HG03108 (cell line): Measurements from ENCODE around the gene PLA2G4F.

Experiments used
- ATAC-seq: cut with Tn5 transposase; IDR thresholded peaks from one replicate; pipeline ENCODE4 v1.9.1; 2021; ENCODE audit warnings: moderate library complexity; ENCODE audit not compliant: unreplicated experiment

PLA2G4F gene

DNA sequence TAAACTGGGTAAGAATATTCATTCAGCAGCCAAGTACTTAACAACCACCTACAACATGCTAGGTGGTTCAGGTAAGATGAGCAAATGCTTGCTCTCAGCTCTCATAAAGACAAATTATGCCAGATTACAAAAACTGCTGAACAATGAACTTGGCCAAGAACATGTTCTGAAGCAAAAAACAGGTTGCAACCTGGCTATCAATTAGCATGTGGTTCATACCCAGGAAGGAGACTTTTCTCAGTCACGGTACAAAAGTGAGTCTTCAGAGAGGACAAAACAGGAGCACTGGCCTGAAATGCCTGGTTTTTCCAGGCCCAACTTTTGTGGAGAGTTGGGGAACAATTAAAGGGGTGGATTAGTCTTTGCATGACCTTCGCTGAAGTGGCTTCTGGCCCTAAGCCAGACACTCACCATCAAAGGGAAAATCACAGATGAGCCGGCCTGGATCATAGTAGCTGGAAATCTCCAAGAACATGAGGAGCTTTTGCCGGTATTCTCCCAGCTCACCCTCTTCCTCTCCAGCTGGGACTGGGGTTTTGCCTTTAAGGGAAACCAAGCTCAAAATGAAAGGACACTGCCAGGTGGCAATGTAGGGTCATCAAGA is 7.6 kb upstream of the PLA2G4F start:
- no peak for ATAC-seq

DNA sequence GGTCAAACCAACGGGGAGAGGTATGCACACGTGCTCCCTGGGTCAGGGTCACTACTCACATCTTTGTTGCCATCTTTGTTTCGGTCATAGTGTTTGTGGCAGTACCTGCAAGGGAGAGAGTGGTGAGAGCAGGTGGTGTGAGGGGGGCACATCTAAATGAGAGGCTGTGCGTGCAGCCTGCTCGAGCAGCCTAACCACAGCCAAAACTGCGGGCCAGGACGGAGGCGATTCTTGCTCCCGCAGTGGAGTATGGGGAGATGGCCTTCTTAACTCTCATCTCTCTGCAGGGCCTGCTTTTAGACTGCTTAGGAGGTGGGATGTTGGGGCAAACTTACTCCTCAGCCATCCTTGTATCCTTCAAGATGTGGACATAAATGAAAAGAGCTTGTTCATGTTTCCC is 6.9 kb upstream of the PLA2G4F start:
- no peak for ATAC-seq

DNA sequence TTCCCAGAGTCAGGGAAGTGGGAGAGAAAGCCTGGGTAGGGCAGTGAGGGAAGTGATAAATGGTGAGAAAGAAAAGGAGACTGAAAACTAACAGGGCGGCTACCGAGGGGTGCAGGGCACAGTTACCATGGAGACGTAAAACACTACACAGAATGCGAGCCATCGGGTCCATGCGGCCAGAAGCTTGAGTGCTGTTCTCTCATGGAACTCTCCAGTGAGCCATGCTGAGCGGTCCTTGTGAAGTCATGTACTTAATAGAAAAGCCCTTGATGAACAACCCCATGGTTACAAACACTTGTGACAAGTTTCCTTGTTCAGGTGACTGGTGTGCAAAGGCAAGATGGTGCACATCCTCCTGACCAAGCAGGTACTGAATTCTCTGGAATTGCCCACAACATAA is 3.7 kb upstream of the PLA2G4F start:
- ATAC-seq: no peak

DNA sequence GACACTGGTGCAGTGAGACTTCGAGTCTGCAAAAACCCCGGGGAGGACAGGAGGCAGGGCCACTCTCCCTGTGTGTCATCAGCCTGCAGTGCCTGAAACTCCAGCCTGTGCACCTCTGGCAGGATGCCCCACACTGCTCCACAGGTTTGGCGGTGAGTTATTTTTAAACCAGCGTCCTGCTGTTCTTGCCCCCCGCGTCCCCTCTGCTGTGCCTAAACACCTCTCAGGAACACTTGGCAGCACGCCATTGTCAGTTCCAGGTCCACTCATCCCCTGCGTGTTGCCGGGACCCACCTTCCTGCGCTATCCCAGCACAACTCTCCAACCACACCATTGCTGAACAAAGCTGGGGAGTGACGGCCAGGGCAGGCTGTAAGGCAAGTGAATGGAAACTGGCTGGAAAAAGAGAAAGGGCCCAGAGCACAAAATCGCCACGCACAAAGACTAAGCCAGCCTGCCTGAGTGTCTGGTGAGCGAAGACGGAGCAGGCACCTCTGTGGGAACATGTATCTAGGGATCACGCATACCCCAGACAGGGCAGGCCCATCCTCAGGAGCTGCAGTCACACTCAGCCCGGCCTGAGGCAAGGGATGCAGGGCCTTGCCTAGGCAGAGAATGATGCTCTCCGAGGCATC is 3.1 kb upstream of the PLA2G4F start:
- no peak for ATAC-seq

DNA sequence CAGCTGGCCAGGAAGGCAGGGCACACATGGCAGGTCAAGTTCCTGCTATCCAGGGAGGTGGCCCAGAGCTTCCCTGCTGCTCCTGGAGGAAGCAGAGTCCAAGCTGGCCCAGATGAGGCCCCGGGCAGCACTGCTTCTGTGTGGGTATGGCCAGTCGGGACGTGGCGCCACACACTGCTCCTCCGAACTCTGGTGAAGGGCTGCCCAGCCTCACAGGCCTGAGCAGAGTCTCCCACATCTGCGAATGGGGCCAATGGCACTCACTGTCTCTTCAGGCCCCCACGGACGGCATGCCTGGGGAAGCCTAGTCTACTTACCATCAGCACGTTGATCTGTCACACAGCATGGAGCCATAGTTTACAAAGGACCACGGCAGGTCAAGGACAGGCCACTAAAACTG is 2.5 kb upstream of the PLA2G4F start:
- no peak for ATAC-seq

DNA sequence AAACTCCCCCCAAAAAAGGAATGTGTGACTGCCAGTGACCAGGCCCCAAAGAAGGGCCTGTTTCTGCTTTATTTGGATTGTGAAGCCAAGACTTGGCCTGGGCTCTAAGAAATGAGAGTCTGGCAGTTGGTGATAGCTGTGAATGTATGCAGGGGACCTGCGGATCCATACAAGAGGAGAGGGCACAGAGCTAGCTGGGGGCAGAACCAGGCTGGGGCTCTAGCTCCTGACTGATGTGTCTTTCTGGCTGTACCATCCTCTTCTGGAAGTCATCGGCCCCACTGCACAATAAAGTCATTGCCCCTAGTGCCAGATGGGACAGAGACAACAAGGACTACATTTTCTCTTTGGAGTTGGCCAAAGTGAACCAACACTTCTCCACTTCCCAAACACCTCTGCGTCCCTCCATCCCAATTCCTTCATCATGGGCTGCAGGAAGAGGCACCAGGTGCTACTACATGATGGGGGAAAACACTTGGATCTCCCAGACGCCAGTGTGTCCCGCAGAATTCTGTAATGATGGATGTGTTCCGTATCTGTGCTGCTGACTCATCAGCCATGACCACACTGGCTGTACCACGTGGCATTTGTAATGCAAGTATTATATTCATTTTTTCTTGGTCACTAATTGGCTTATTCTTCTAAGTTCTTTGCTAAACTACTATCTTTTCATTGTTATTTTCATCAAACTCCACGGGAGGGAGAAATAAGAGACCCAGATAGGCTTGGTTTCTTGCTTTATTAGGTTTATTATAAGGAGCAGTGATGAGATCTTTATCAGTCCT is 1.7 kb upstream of the PLA2G4F start:
- no peak for ATAC-seq

DNA sequence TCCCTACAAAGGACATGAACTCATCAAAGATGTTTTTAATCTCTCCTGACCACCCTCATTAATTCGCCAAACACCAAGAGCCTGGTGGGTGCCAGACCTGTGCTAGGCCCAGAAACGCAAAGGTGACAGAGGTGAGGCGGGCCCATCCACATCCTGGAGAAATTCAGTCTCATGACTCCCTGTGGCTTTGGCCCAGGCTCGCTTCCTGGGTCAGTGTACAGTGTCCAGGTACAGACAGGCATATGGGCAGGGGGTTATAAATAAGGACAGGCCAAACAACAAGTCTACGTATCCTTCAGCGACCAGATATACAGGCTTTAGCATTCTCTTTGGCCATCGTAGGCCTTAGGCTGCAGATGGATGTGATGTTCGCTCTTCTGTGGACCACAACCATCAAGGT is 945 bp upstream of the PLA2G4F start:
- no peak for ATAC-seq

DNA sequence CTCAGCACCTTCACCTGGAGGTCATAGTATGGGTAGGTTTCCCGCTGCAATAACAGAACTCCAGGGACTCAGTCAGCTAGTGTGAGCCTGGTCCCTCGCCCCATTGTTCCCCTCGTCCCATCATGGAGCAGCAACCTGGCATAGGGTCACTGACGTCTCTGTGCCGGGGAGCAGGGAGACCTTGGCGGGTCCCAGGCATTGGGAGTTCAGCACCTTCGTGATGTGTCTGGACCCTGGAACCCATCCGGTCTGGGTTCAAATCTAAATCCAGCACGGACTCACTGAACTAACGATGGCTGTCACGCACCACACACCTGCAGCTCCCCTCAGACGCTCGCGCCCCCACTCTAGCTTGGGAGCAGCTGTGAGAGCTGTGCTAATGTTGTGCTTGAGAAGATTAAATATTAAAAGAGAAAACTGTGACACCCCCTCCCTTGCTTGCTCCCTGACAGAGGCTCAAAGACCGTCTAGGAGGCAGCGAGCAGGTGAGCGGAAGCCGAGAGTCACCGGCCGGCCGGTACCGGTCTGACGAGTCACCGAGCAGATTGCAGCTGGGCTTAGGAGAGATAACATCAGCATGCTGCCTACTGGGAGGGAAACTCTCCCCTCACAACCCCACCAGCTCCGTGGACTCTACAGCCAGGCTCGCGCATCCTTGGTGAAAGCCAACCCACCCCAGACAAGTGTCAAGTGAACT is 742 bp downstream of the PLA2G4F start:
- ATAC-seq: no peak

DNA sequence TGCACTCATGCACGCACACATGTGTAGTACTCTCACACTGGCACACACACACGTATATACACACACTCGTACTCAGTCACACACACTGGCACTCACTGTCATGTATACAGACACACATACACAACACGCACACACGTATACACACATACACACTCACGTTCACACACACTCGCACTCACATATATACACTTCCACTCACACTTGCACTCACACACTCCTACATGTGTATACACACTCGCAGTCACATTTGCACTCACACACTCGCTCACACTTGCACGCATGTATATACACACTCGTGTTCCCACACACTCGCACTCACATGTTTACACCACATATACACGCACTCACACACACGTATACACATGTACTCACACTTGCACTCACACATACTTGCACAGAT is 1.5 kb downstream of the PLA2G4F start:
- no peak for ATAC-seq

DNA sequence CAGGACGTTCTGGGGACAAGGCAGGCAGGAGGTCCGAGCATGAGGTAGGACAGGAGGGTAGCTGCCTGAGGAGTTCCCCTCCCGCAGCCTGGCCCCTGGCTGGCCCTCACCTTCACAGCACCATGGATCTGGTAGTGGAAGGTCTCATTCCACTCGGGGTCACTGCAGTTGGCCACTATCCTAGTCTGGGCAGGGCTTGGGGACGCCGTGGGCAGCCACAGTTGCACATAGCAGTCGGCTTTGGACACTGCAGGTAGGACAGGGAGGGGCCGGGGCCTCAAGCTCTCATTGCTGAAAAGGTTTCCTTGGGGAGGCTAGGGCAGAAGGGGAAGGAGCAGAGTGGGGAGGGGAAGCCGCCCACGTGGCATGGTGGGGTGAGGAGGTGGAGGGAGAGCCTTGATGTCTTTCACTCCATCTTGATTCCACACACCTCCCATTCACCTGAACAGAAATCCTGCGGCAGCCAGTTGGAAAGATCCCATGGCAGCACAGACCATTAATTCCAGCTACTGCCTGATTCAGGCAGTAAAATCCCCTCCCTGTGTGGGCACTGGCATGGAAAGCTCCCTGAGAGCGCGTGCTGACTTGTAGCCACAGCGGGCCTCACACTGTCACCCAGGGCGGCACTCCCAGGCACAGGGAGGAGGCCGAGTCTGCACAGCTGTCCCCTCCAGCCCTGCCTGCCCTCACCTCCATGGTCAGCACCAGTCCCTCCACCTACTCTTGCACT is 2.1 kb downstream of the PLA2G4F start:
- no peak for ATAC-seq

DNA sequence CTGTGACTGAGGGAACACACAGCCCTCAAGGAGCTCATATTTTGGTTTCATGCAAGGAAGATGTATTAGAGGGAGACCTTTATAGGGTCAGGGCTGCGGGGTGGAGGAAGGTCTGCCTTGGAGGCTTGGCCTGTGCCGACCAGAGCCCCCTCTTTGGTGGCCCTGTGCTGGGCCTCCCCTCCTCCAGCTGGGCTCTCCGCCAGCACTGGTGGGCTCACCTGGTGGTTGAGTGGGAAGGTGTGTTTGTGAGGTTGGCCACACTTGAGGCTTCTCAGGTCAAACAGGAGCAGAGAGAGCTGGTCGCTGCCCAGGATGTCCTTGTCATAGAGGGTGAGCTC is 2.6 kb downstream of the PLA2G4F start:
- ATAC-seq: no peak

DNA sequence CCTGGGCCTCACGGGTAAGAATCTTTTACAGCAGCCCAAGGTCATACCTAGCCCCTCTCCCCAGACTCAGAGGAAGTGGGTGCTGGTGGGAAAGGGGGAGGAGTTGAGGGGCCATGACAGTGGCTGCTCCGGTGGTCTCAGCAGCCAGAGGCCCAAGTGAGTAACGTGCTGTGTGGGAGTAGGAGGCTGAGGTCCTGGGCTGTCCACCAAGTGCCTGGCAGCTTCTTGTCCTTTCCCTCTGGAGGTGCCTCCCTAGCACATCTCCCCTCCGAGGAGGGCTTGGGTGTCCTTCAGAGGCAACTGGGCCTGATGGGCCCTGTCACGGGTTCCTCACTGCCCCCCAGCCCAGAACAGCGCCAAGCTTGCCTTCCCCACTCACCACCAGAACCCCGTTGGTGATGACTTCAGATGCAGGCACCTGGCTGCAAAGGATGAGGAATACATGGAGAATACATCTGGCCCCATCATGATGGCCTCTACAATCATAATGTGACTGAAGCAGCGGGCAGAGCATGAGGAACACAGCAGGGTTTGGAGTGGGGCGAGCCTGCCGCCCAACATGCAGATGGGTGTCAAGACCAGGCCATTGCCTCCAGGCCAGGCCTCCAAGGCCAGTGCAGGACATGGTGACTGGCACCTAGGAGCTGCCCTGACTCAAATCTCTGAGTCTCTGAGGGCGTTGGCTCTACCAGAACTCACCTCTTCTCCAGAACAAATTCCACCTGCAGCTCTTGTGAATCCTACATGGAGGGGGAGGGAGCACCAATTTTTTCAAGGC is 3.3 kb downstream of the PLA2G4F start:
- no peak for ATAC-seq

DNA sequence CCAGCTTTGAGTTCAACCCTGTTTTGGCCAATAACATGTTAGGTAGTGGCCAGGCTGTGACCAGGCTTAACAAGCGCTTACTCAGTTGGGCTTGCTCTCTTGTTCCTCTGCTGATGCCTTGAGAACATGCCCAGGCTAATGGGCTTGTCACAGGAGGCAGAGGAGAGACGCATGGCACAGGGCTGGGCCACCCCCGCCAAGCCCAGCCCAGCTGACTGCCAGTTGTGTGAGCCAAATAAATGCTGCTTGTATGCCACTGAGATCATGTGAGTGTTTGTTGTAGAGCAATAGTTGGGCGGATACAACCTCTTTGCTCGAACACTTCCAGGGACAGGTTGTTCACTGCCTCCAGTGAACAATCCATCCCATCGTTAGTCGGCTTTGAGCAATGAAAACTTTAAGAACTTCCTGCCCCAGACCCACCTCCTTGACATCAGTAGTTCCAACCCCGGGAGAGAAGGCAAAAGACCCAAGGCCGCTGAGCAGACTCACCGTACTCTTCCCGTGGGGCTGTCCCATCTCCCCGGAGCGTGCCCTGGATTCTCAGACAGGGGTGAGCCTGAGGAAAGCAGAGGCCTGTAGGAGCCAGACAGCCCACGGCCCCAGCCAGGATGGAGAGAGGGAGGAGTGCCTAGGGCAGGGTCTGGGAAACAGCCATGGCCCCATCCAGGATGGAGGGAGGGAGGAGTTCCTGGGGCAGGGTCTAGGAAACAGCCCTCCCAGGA is 4.1 kb downstream of the PLA2G4F start:
- no peak for ATAC-seq

DNA sequence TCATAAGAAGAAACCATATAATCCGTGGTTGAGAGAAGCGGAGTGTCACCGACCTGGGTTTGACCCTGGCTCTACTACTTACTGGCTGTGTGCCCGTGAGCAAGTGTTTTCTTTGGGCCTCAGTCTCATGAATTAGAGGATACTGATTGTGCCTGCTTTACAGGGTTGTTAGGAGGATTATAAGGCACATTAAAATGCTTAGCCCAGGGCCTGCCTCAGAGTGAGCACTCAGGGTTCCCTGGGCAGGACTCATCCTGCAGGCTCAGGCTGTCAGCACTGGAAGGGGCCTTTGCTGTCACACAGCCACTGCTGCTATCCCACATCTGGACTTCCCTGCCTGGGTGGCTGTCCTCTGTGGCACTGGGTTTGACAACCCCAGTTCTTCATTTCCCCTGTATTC is 4.7 kb downstream of the PLA2G4F start:
- ATAC-seq: no peak

DNA sequence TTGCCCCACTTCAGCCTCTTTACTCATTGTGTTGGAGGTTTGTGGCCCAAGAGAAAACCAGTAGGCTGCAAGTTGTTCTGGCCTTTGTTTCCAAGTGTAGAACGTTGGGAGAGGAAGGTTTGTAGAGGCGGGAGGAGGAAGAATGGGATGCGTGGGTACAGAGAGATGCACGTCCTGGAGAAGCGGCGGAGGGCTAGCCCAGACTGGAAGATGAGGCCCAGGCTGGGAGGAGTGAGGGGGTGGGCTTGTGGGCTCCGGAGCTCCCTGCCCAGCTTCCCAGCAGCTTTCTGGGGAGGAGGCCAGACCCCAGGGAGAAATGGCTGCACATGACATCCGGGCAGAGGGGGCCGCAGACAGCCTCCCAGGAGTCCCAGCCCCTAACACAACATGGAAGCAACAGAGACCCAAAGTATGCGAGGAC is 5.3 kb downstream of the PLA2G4F start:
- no peak for ATAC-seq

DNA sequence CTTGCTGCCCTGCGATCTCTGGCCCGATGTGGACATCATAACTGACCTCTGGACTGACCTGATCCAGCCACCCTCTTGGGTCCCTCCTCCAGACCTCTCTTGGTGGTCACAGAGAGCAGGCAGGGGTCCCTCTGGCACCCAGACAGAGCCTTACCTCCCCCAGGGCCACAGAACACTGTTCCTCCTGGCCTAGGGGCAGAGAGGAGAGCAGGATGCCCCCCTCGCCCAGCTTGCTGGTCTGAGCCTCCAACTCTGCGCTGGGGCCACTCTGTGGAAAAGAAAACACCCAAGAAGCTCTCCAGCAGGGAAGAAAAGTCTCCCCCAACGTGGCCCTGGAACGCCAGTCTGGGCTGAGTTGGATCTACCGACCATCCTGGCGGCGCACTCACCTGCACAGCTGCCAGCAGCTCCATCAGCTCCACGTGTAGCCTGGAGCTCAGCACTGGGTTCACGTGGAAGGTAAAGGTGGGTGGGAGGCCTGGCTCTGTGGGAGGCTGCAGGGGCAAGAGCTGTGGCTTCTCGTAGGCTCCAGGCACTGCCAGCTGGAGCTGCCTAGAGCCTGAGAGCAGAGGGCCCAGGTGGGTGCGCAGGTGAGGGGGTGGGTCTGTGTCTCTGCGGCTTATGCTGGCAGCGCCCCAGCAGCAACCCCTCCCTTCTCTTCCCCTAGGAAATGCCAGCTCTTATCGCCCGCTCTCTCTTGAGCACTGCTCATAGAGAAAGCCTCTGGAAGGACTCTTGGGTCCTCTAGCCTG is 6.0 kb downstream of the PLA2G4F start:
- no peak for ATAC-seq

DNA sequence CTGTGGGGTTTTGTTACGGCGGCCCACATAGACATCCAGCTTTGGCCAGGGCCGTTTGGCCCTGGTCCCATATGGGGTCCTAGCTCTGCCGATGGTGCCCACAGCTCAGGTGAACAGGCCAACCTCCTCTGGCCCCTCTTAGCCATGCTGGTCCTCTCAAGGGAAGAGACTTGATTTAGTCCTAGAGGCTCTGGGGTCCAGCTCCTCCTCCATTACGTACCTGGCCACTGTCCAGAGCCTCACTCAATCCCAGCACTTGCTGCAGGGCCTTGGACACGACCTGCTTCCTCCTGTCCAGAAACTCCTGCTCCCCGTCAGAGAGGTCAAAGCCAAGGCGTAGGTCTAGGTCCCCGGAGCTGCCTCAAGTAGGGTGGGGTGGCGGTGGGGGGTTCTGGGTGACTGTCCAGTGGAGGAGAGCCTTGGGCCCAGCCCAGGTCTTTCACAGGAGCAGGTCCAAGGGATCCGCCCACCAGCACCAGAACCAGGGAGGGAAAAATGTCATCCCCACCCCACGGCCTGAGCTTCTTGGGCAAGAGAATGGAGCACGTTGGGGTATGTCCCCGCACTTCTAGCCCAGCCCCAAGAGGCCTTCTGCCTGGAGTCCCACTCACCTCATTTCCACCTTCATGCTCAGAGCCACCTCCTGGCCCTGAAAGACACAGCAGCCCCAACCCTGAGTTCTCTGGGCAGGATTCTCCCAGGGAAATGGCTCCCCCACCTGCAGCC is 6.8 kb downstream of the PLA2G4F start:
- no peak for ATAC-seq

DNA sequence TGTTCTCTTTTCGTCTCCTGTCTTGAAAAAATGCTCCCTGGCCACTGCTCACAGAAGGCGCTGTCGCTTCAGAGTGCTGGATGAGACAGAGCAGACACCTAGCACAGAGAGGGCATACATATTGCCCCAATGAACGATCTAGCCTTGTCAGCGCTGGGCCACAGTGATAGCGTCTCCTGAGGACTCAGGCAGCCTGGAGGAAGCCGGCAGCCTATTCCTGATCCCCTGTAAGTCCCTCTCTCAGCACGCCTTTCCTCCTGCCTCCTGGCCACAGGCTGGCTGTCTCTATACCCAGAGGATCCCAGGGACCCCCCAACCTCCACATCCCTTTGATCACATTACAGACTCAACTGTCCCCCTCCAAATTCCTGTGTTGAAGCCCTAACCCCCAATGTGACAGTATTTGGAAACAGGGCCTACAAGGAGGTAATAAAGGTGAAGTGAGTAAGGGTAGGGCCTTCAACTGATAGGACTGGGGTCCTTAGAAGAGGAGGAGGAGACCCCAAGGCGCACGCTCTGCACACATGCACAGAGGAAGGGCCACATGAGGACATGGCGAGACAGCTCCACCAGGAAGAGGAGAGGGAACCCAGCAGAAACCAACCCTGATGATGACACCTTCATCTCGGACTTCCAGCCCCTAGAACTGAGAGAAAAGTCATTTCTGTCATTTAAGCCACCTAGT is 7.5 kb downstream of the PLA2G4F start:
- ATAC-seq: no peak
